Heart left ventricle (tissue), 16 donors: ENCODE data around the gene ADGRV1. TPM values are rescaled to one million over a fixed set of nuclear protein-coding genes. Genes with fewer than 3 reads are reported as not detected.

Experiments
- ATAC-seq, 4 donors: fragments of 200-7000 bp; cut with Tn5 transposase; one replicate each; pipeline ENCODE4 v1.9.1; 2020 to 2022; ENCODE audit warnings: moderate library complexity in 4 of 4, mild to moderate bottlenecking in 3 of 4, moderate number of reproducible peaks in 1 of 4
- DNase-seq, 5 donors: peaks; one replicate each; pipeline ENCODE4 v3.0.0-alpha.2; 2020
- H3K27ac ChIP-seq, 12 donors: fragments of 200-600 bp; sonication (generic) in 4 of 12; one replicate each; pipeline versions ENCODE4 v1.5.0 to v1.8.0; 2016 to 2022; ENCODE audit warnings: mild to moderate bottlenecking in 2 of 12
- H3K27me3 ChIP-seq, 9 donors: fragments of 200-600 bp; sonication (generic) in 2 of 9; one replicate each; pipeline versions ENCODE4 v1.5.1 to v1.8.0; 2016 to 2022; ENCODE audit warnings: mild to moderate bottlenecking in 3 of 9
- H3K36me3 ChIP-seq, 9 donors: fragments of 200-600 bp; sonication (generic) in 2 of 9; one replicate each; pipeline versions ENCODE4 v1.5.0 to v1.8.0; 2018 to 2022; ENCODE audit warnings: mild to moderate bottlenecking in 2 of 9
- H3K4me1 ChIP-seq, 12 donors: fragments of 200-600 bp; sonication (generic) in 4 of 12; one replicate each; pipeline versions ENCODE4 v1.5.0 to v1.8.0; 2016 to 2022; ENCODE audit warnings: mild to moderate bottlenecking in 3 of 12
- H3K4me3 ChIP-seq, 12 donors: fragments of 200-600 bp; sonication (generic) in 4 of 12; one replicate each; pipeline versions ENCODE4 v1.5.0 to v1.8.0; 2017 to 2022; ENCODE audit warnings: mild to moderate bottlenecking in 9 of 12, moderate library complexity in 4 of 12
- H3K9me3 ChIP-seq, 12 donors: fragments of 200-600 bp; sonication (generic) in 4 of 12; one replicate each; pipeline versions ENCODE4 v1.5.0 to v1.8.0; 2016 to 2022; ENCODE audit warnings: mild to moderate bottlenecking in 1 of 12
- CTCF ChIP-seq, 12 donors: fragments of 200-600 bp; sonication (generic) in 4 of 12; IDR thresholded peaks; one replicate each; pipeline versions ENCODE4 v1.5.0 to v1.8.0; 2018 to 2022; ENCODE audit warnings: antibody characterized with exemption in 12 of 12, mild to moderate bottlenecking in 5 of 12
- POLR2A ChIP-seq, 2 donors: fragments of 450-650 bp; IDR thresholded peaks; one replicate each; pipeline ENCODE4 v1.6.1; 2017; ENCODE audit warnings: antibody characterized with exemption in 2 of 2, mild to moderate bottlenecking in 2 of 2, moderate library complexity in 2 of 2
- WGBS, 4 donors: extraction: QIAGEN DNeasy Blood & Tissue Kit in 2 of 4; methylation state at CpG; one replicate each; pipeline versions ENCODE4 v1.1.5 to v1.1.7; 2013 to 2018; 5-methylcytosine and 5-hydroxymethylcytosine counted together
- intact Hi-C, 10 donors: fragments of 100-400 bp; cut with DNase I; formaldehyde crosslinking; loops; one replicate each; pipeline versions ENCODE4 v1.11.1 to v1.14.2; 2022
- polyA plus RNA-seq, 2 donors: library from polyadenylated mRNA; stranded (reverse); fragments of 200-250 nt; gene quantifications; one replicate each; pipeline ENCODE4 v1.2.3, GENCODE V29; 2013
- total RNA-seq, 9 donors: library from RNA; depleted of rRNA in 2 of 9; stranded (reverse); fragments of >200 nt in 2 of 9; fragmentation: NEBNext Ultra II Directional in 3 of 9; extraction: Animal tissue kit (Norgen Biotek cat#: 25700) in 3 of 9; gene quantifications; one replicate each; pipeline versions ENCODE4 v1.1.0 to v1.2.4, GENCODE V29; 2016 to 2023
- donor health status: ischemic (EF 13 %, LVEDD 7.1; RV severe dilation, severe dysfunction).
- donor health status: healthy with polysubstance abuse.
- donor health status: DM: no; HTN: yes; CAD: no.
- donor health status: DM: no; HTN: no; CAD: no.
- donor health status: ischemic (EF 25% LVEDD 6.9; RV normal size, moderate dysfunction).
- donor health status: ischemic (EF 25% LVEDD 5.7; RV mildly dilated, moderate dysfunction).
- donor health status: healthy.
- donor health status: DM: yes; HTN: yes; CAD: no.
- donor health status: ischemic (EF 35%, LVEDD 5.7; RV mildly dilated, moderate dysfunction).
- donor health status: nonischemic (EF 11% LVEDD 7.7; RV severe dilation, severe dysfunction).
- donor health status: DM: yes; HTN: yes; CAD: no.
- donor health status: PGD.
- donor health status: ischemic (EF 29% LVEDD 5.4; RV normal size, mild dysfunction).
- donor health status: nonischemic (EF 23%, LVEDD 6.1; RV moderate dilation, normal function).

The ADGRV1 gene
- total and polyA plus RNA-seq, 11 donors: 0.25 to 0.29 TPM; not detected in 9

DNA sequence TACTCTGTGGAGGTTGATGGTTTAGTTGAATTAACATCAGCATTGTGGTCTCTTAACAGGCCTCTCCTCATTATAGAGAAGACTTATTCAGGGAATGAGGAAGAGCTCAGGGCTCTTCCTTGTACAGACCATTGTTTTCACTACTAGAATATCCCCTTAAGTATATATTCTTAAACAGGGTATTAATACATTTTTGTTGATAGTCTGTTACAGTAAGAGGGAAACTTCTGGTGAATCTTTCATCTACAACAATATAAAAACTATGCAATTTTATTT lies 330.7 kb downstream of the ADGRV1 start:
- no peak for TF ChIP-seq POLR2A (IDR thresholded peaks at IDR 0.05)
- TF ChIP-seq CTCF (IDR thresholded peaks at IDR 0.05): no peak
- Histone ChIP-seq H3K27me3 (no peaks in the 10 kb centered on the region), H3K9me3 (no peaks in the 10 kb centered on the region), H3K4me3 (no peak overlapping the region), H3K27ac (no peak overlapping the region), H3K4me1 (peaks cover 0 to 7% (median 0%) of the 10 kb centered on the region in 12 donors), H3K36me3 (no peaks in the 10 kb centered on the region)
- DNase-seq (no peak), ATAC-seq (no peak)
- intact Hi-C loops: no loop called here

- TF ChIP-seq CTCF (IDR thresholded peaks at IDR 0.05) (no peak), POLR2A (IDR thresholded peaks at IDR 0.05) (no peak)
- Histone ChIP-seq H3K4me3 (no peak overlapping the region), H3K36me3 (no peaks in the 10 kb centered on the region), H3K27me3 (no peaks in the 10 kb centered on the region), H3K27ac (no peak overlapping the region), H3K9me3 (no peaks in the 10 kb centered on the region), H3K4me1 (peaks cover 0 to 7% (median 0%) of the 10 kb centered on the region in 12 donors)
- intact Hi-C loops: no loop called here
- WGBS, 4 donors: 97 to 100% (median 99%) methylated on average over 1 of the region's 1 CpG
- no peak for ATAC-seq
- no peak for DNase-seq
Measured at GRCh38 chr5:90890180-90890579, 331.6 kb downstream of the ADGRV1 start.

GRCh38 chr5:90894866-90895420 lies 336.3 kb downstream of the ADGRV1 start:
- no peak for TF ChIP-seq CTCF (IDR thresholded peaks at IDR 0.05)
- no peaks in the 10 kb centered on the region for H3K9me3 ChIP-seq
- ATAC-seq (no peak), DNase-seq (no peak)
- intact Hi-C loops: no loop called here
- no peaks in the 10 kb centered on the region for H3K36me3 ChIP-seq
- no peak overlapping the region for H3K27ac ChIP-seq
- WGBS, 4 donors: 91 to 98% (median 93%) methylated on average over 2 of the region's 2 CpGs
- H3K27me3 ChIP-seq: no peaks in the 10 kb centered on the region
- H3K4me3 ChIP-seq: no peak overlapping the region
- no peaks in the 10 kb centered on the region for H3K4me1 ChIP-seq

- Histone ChIP-seq H3K9me3 (no peaks in the 10 kb centered on the region), H3K4me3 (no peak overlapping the region), H3K36me3 (no peaks in the 10 kb centered on the region), H3K27ac (no peak overlapping the region), H3K27me3 (no peaks in the 10 kb centered on the region), H3K4me1 (no peaks in the 10 kb centered on the region)
- no peak for TF ChIP-seq CTCF (IDR thresholded peaks at IDR 0.05)
- no peak for TF ChIP-seq POLR2A (IDR thresholded peaks at IDR 0.05)
- 85 to 92% (median 88%) methylated on average over 2 of the region's 2 CpGs for WGBS, 4 donors
- intact Hi-C loops: no loop called here
- DNase-seq (no peak), ATAC-seq (no peak)
Measured at GRCh38 chr5:90897618-90898017, 339.0 kb downstream of the ADGRV1 start.
